ENCODE results near the gene SIRPB2.

Gene SIRPB2

GRCh38 chr20:1471242-1471641, 20.0 kb downstream of the SIRPB2 start:
- DNase-seq (ENCODE audit: low read depth in 3 of 3) = no peak

GRCh38 chr20:1469925-1470571, 21.2 kb downstream of the SIRPB2 start:
- no peak for DNase-seq (ENCODE audit: low read depth in 3 of 3)

- DNase-seq (ENCODE audit: low read depth in 3 of 3) = no peak
Observed at GRCh38 chr20:1469306-1469905, 21.8 kb downstream of the SIRPB2 start.

GRCh38 chr20:1468117-1468624, 23.0 kb downstream of the SIRPB2 start:
- no peak for DNase-seq (ENCODE audit: low read depth in 3 of 3)

GRCh38 chr20:1467355-1468116, 23.7 kb downstream of the SIRPB2 start:
- no peak for DNase-seq (ENCODE audit: low read depth in 3 of 3)

- DNase-seq (ENCODE audit: low read depth in 3 of 3) = no peak
Observed at GRCh38 chr20:1467082-1467354, 24.2 kb downstream of the SIRPB2 start.

GRCh38 chr20:1466211-1467081, 24.8 kb downstream of the SIRPB2 start, which contains the start of gene NSFL1C:
NSFL1C (minus strand) TSS chr20:1466849; CDS start chr20:1466824, 25 bp downstream.
- peak; percentile 94 to 96 (median 96) for DNase-seq (ENCODE audit: low read depth in 3 of 3)

GRCh38 chr20:1465470-1466210, 25.6 kb downstream of the SIRPB2 start:
- no peak for DNase-seq (ENCODE audit: low read depth in 3 of 3)

- no peak for DNase-seq (ENCODE audit: low read depth in 3 of 3)
Observed at GRCh38 chr20:1463971-1464570, 27.1 kb downstream of the SIRPB2 start.

- DNase-seq (ENCODE audit: low read depth in 3 of 3) = no peak
Observed at GRCh38 chr20:1462834-1463233, 28.4 kb downstream of the SIRPB2 start.

- DNase-seq (ENCODE audit: low read depth in 3 of 3) = no peak
Observed at GRCh38 chr20:1462001-1462400, 29.2 kb downstream of the SIRPB2 start.

- no peak for DNase-seq (ENCODE audit: low read depth in 3 of 3)
Observed at GRCh38 chr20:1460275-1460674, 30.9 kb downstream of the SIRPB2 start.

GRCh38 chr20:1457992-1458391, 33.2 kb downstream of the SIRPB2 start:
- no peak for DNase-seq (ENCODE audit: low read depth in 3 of 3)

- DNase-seq (ENCODE audit: low read depth in 3 of 3) = no peak
Observed at GRCh38 chr20:1456300-1456699, 34.9 kb downstream of the SIRPB2 start.

GRCh38 chr20:1450926-1451491, 40.2 kb downstream of the SIRPB2 start:
- DNase-seq (ENCODE audit: low read depth in 3 of 3) = no peak

- DNase-seq (ENCODE audit: low read depth in 3 of 3) = no peak
Observed at GRCh38 chr20:1449370-1449769, 41.9 kb downstream of the SIRPB2 start.

GRCh38 chr20:1448081-1448620, 43.1 kb downstream of the SIRPB2 start:
- no peak for DNase-seq (ENCODE audit: low read depth in 3 of 3)

GRCh38 chr20:1446536-1446935, 44.7 kb downstream of the SIRPB2 start:
- DNase-seq (ENCODE audit: low read depth in 3 of 3) = no peak

GRCh38 chr20:1443085-1443484, 48.1 kb downstream of the SIRPB2 start:
- DNase-seq (ENCODE audit: low read depth in 3 of 3) = no peak

- DNase-seq (ENCODE audit: low read depth in 3 of 3) = no peak
Observed at GRCh38 chr20:1442304-1442703, 48.9 kb downstream of the SIRPB2 start.
